Gastrocnemius medialis (tissue), 4 donors: Measurements from ENCODE around the gene CELSR2. TPM values are rescaled to one million over a fixed set of nuclear protein-coding genes. Genes with fewer than 3 reads are reported as not detected.

Experiments
- ATAC-seq, 2 donors: fragments of 150-250 bp; one replicate each; pipeline ENCODE4 v1.9.1; 2016
- DNase-seq, 2 donors: peaks; one replicate each; pipeline ENCODE4 v3.0.0-alpha.2; 2019
- H3K27ac ChIP-seq, 4 donors: fragments of 200-600 bp; sonication (generic); 1 replicate in 1 of 4; 2 replicates in 3 of 4; pipeline ENCODE4 v1.5.1; 2016 to 2018; ENCODE audit warnings: mild to moderate bottlenecking in 2 of 4, moderate library complexity in 1 of 4
- H3K27me3 ChIP-seq, 3 donors: fragments of 200-600 bp; sonication (generic) in 2 of 3; 1 replicate in 1 of 3; 2 replicates in 2 of 3; pipeline versions ENCODE4 v1.5.1 to v1.6.0; 2016 to 2019; ENCODE audit warnings: mild to moderate bottlenecking in 1 of 3, moderate library complexity in 1 of 3
- H3K36me3 ChIP-seq, 2 donors: fragments of 200-600 bp; sonication (generic) in 1 of 2; one replicate each; pipeline ENCODE4 v1.5.1; 2017 to 2018
- H3K4me1 ChIP-seq, 2 donors: fragments of 200-600 bp; sonication (generic) in 1 of 2; one replicate each; pipeline ENCODE4 v1.5.1; 2016 to 2017; ENCODE audit warnings: mild to moderate bottlenecking in 2 of 2
- H3K4me3 ChIP-seq, 4 donors: fragments of 200-600 bp; sonication (generic) in 3 of 4; 1 replicate in 1 of 4; 2 replicates in 3 of 4; pipeline ENCODE4 v1.5.1; 2016 to 2019; ENCODE audit warnings: mild to moderate bottlenecking in 2 of 4
- H3K9me3 ChIP-seq, 3 donors: fragments of 200-600 bp; sonication (generic) in 2 of 3; 1 replicate in 1 of 3; 2 replicates in 2 of 3; pipeline ENCODE4 v1.5.1; 2016 to 2019
- CTCF ChIP-seq, 5 experiments: fragments of 450-650 bp in 3 of 5; fragments of 200-600 bp in 2 of 5; sonication (generic) in 2 of 5; IDR thresholded peaks in 4 of 5; conservative IDR thresholded peaks in 1 of 5; 1 replicate in 4 of 5; 2 replicates in 1 of 5; pipeline ENCODE4 v1.5.1; 2016 to 2019; ENCODE audit warnings: antibody characterized with exemption in 5 of 5, mild to moderate bottlenecking in 3 of 5, moderate library complexity in 3 of 5
- POLR2A ChIP-seq, 2 donors: fragments of 450-650 bp; IDR thresholded peaks; one replicate each; pipeline ENCODE4 v1.6.1; 2017; ENCODE audit warnings: antibody characterized with exemption in 2 of 2, mild to moderate bottlenecking in 2 of 2, moderate library complexity in 2 of 2
- in situ Hi-C, 4 donors: fragments of 200-750 bp; cut with MboI; loops; one replicate each; pipeline versions ENCODE4 v1.15.0 to v1.8.0; 2017; ENCODE audit warnings: low sequenced_read_pairs in 4 of 4
- intact Hi-C: fragments of 100-400 bp; cut with DNase I; formaldehyde crosslinking; loops from one replicate; pipeline ENCODE4 v1.15.1; 2023; ENCODE audit warnings: low total_unique reads
- total RNA-seq, 4 donors: library from RNA; depleted of rRNA; stranded (reverse); fragments of >200 nt; gene quantifications; one replicate each; pipeline versions ENCODE4 v1.1.0 to v1.2.3, GENCODE V29; 2016

CELSR2 gene
- total RNA-seq, 4 donors from 2014 or later: 5.8 to 12.5 (median 7.9) TPM

DNA sequence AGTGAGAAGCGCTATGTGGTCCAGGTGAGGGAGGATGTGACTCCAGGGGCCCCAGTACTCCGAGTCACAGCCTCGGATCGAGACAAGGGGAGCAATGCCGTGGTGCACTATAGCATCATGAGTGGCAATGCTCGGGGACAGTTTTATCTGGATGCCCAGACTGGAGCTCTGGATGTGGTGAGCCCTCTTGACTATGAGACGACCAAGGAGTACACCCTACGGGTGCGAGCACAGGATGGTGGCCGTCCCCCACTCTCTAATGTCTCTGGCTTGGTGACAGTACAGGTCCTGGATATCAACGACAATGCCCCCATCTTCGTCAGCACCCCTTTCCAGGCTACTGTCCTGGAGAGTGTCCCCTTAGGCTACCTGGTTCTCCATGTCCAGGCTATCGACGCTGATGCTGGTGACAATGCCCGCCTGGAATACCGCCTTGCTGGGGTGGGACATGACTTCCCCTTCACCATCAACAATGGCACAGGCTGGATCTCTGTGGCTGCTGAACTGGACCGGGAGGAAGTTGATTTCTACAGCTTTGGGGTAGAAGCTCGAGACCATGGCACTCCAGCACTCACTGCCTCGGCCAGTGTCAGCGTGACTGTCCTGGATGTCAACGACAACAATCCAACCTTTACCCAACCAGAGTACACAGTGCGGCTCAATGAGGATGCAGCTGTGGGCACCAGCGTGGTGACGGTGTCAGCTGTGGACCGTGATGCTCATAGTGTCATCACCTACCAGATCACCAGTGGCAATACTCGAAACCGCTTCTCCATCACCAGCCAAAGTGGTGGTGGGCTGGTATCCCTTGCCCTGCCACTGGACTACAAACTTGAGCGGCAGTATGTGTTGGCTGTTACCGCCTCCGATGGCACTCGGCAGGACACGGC is 2.2 kb downstream of the CELSR2 start:
- peaks cover 31 to 36% of the 10 kb centered on the region in 2 donors for H3K4me1 ChIP-seq
- H3K36me3 ChIP-seq: no peaks in the 10 kb centered on the region
- H3K27ac ChIP-seq: no peak overlapping the region
- no peaks in the 10 kb centered on the region for H3K9me3 ChIP-seq
- no peak overlapping the region for H3K4me3 ChIP-seq
- in situ Hi-C loops (no loop called here), intact Hi-C loops (no loop called here)
- DNase-seq (no peak), ATAC-seq (no peak)
- TF ChIP-seq CTCF (IDR thresholded peaks at IDR 0.05 in 4 of 5, conservative IDR thresholded peaks at IDR 0.05 in 1 of 5): no peak
- no peak for TF ChIP-seq POLR2A (IDR thresholded peaks at IDR 0.05)
- no peaks in the 10 kb centered on the region for H3K27me3 ChIP-seq

- H3K36me3 ChIP-seq: no peaks in the 10 kb centered on the region
- no peaks in the 10 kb centered on the region for H3K27me3 ChIP-seq
- no peaks in the 10 kb centered on the region for H3K9me3 ChIP-seq
- H3K27ac ChIP-seq: no peak overlapping the region
- ATAC-seq: no peak
- H3K4me1 ChIP-seq: peaks cover 31 to 36% of the 10 kb centered on the region in 2 donors
- H3K4me3 ChIP-seq: no peak overlapping the region
- DNase-seq: no peak
- TF ChIP-seq POLR2A (IDR thresholded peaks at IDR 0.05): no peak
- no peak for TF ChIP-seq CTCF (IDR thresholded peaks at IDR 0.05 in 4 of 5, conservative IDR thresholded peaks at IDR 0.05 in 1 of 5)
- intact Hi-C loops: no loop called here
- in situ Hi-C loops: no loop called here
Measured at GRCh38 chr1:109252167-109252892, 3.0 kb downstream of the CELSR2 start.

DNA sequence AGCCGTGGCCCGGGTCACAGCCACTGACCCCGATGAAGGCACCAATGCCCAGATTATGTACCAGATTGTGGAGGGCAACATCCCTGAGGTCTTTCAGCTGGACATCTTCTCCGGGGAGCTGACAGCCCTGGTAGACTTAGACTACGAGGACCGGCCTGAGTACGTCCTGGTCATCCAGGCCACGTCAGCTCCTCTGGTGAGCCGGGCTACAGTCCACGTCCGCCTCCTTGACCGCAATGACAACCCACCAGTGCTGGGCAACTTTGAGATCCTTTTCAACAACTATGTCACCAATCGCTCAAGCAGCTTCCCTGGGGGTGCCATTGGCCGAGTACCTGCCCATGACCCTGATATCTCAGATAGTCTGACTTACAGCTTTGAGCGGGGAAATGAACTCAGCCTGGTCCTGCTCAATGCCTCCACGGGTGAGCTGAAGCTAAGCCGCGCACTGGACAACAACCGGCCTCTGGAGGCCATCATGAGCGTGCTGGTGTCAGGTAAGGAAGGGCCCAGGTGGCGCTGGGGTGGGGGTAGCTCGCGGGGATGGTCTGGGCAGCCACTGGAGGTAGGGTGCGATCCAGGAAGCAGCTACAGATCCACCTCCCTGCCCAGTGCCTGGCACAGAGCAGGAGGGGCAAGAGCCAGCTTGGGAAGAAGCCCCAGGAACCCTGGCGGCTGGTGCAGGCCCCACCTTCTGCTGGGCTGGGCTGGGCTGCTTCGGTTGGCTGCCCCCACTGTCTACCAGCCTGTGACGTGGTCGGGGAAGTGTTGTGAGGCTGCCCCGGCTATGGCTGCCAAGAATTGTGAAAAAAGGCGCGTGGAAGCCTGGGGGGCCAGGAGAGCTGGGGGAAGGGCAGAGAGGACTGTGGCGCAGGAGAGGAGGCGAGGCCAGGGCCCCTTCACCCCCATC is 3.8 kb downstream of the CELSR2 start:
- TF ChIP-seq CTCF (IDR thresholded peaks at IDR 0.05 in 4 of 5, conservative IDR thresholded peaks at IDR 0.05 in 1 of 5): no peak
- no peak for TF ChIP-seq POLR2A (IDR thresholded peaks at IDR 0.05)
- no peaks in the 10 kb centered on the region for H3K36me3 ChIP-seq
- in situ Hi-C loops (no loop called here), intact Hi-C loops (no loop called here)
- H3K4me1 ChIP-seq: peaks cover 31 to 36% of the 10 kb centered on the region in 2 donors
- H3K4me3 ChIP-seq: peak overlapping the region in 1 of 4 donors; percentile 28
- no peaks in the 10 kb centered on the region for H3K27me3 ChIP-seq
- ATAC-seq (no peak), DNase-seq (no peak)
- H3K9me3 ChIP-seq: no peaks in the 10 kb centered on the region
- peak overlapping the region; percentile 35 to 79 (median 70) for H3K27ac ChIP-seq

DNA sequence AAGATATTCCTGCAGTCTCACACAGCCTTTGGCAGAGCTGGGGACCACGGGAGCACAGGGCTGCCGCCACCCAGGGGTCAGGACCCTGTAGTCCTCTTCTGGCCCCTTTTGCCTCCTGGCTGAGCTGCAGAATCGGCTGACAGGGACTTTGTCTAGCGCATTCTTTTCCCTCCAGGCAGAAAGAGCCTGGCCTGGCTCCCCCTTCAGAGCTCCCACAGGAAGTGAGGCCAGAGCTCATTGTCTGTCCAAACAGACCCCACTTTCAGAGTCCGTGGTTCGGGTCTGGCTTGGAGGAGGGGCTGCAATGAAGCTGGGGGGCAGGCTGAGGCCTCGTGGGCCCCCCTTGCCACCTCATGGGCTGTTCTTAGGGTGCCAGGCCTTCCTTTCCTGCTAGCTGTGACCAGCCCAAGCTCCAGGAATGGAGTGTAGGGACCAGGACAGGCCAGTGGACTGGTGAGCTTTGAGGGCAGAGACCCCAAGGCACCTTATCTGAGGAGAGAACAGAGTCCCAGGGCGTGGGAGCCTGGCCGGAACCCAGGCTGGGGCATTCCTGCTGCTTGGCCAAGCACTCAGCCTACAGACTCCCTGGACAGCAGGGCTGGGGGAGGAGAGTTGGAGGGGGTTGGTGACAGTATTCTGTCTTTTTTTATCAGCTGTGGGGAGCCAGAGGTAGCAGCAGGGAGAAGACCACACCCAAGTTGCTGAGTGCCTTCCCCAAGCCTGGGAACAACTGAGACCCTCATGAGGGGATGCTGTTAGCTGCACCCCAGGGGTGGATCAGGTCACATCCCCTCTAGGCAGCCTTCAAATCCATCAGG is 4.7 kb downstream of the CELSR2 start:
- intact Hi-C loops (no loop called here), in situ Hi-C loops (no loop called here)
- TF ChIP-seq CTCF (IDR thresholded peaks at IDR 0.05 in 4 of 5, conservative IDR thresholded peaks at IDR 0.05 in 1 of 5) (no peak), POLR2A (IDR thresholded peaks at IDR 0.05) (no peak)
- no peaks in the 10 kb centered on the region for H3K9me3 ChIP-seq
- H3K27ac ChIP-seq: peak overlapping the region; percentile 35 to 79 (median 70)
- no peaks in the 10 kb centered on the region for H3K36me3 ChIP-seq
- peaks cover 28 to 34% of the 10 kb centered on the region in 2 donors for H3K4me1 ChIP-seq
- H3K4me3 ChIP-seq: peak overlapping the region in 1 of 4 donors; percentile 28
- ATAC-seq: no peak
- no peaks in the 10 kb centered on the region for H3K27me3 ChIP-seq
- no peak for DNase-seq
